HUES48 (cell line): ENCODE measurements around the gene ZSCAN26.

Experiments used
- H3K27ac ChIP-seq: one replicate; pipeline ENCODE4 v1.7.0; 2013; ENCODE audit warnings: low read depth, low read length, inconsistent platforms
- H3K27me3 ChIP-seq: 2 replicates; pipeline ENCODE4 v1.6.1; 2013; ENCODE audit warnings: mild to moderate bottlenecking, low read length; ENCODE audit not compliant: control insufficient read depth, insufficient read depth
- H3K36me3 ChIP-seq: 2 replicates; pipeline ENCODE4 v1.6.1; 2013; ENCODE audit warnings: low read length; ENCODE audit not compliant: control insufficient read depth, insufficient read depth
- H3K4me1 ChIP-seq: 2 replicates; pipeline ENCODE4 v1.6.1; 2013; ENCODE audit warnings: mild to moderate bottlenecking, low read length; ENCODE audit not compliant: control insufficient read depth, insufficient read depth
- H3K4me3 ChIP-seq: 2 replicates; pipeline ENCODE4 v1.5.1; 2013; ENCODE audit warnings: mild to moderate bottlenecking, low read depth, low read length
- H3K9ac ChIP-seq: 2 replicates; pipeline ENCODE4 v1.6.1; 2013; ENCODE audit warnings: mild to moderate bottlenecking, low read depth, low read length, moderate library complexity
- H3K9me3 ChIP-seq: 2 replicates; pipeline ENCODE4 v1.6.1; 2013; ENCODE audit warnings: low read length; ENCODE audit not compliant: control insufficient read depth, insufficient read depth

The ZSCAN26 gene

GRCh38 chr6:28323813-28324424 is 57.0 kb downstream of the ZSCAN26 start:
- peaks cover 28% of the 10 kb centered on the region for H3K9me3 ChIP-seq

GRCh38 chr6:28326371-28326948 is 59.5 kb downstream of the ZSCAN26 start:
- no peak overlapping the region for H3K4me3 ChIP-seq
- no peak overlapping the region for H3K27ac ChIP-seq
- no peaks in the 10 kb centered on the region for H3K4me1 ChIP-seq
- H3K9ac ChIP-seq, result no peak overlapping the region
- H3K27me3 ChIP-seq, result no peaks in the 10 kb centered on the region
- H3K36me3 ChIP-seq, result peaks cover 26% of the 10 kb centered on the region
- H3K9me3 ChIP-seq, result peaks cover 29% of the 10 kb centered on the region

More at GRCh38 chr6:28323813-28324424, 57.0 kb downstream of the ZSCAN26 start:
- H3K27me3 ChIP-seq, result no peaks in the 10 kb centered on the region
- H3K36me3 ChIP-seq, result peaks cover 26% of the 10 kb centered on the region
- no peak overlapping the region for H3K27ac ChIP-seq
- H3K9ac ChIP-seq, result no peak overlapping the region
- H3K4me1 ChIP-seq, result no peaks in the 10 kb centered on the region
- H3K4me3 ChIP-seq, result no peak overlapping the region
